Stimulated activated CD4-positive, alpha-beta T cell treated with anti-CD3 and anti-CD28 coated beads, Interleukin-1b, Interleukin-23, amount 100 ng/mL, for 1 hour (primary cell): ENCODE data around the gene FAM114A1.
"Not testable (repeated sequence)": the region's sequence is repeated elsewhere in the genome, so short reads cannot be mapped to it uniquely, and the experiment has no call there.

Experiments
- DNase-seq, 2 donors: peaks; one replicate each; pipeline ENCODE4 v3.0.0-alpha.2; 2020; ENCODE audit warnings: low read depth in 2 of 2

The FAM114A1 gene

DNA sequence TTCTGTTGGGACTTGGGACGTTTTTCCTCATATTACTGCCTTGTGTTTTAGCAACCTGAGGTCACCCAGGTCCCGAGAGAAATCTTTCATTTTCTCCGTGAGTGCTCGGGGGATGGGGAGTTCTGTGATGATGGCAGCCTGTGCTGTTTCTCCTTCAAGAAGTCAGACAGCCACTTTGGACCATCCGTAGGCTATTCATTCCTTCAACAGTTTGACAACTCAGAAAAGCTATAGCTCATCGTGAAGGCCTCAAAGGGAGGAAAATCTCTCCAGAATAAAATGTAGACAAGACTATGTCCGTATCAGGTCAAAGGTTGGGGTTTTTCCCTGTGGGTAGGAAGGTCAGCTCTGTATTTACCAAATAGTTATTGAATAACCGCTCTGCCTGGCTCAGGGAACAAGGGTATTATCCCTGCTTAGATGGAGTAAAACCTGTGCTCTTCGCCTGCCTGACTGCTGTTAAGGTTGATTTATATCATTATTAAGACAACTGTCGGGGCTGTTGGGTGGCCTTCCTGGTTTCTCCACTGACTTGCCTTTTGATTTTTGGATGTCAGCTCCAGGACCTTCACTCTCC lies 36.6 kb downstream of the FAM114A1 start:
- no peak for DNase-seq

DNA sequence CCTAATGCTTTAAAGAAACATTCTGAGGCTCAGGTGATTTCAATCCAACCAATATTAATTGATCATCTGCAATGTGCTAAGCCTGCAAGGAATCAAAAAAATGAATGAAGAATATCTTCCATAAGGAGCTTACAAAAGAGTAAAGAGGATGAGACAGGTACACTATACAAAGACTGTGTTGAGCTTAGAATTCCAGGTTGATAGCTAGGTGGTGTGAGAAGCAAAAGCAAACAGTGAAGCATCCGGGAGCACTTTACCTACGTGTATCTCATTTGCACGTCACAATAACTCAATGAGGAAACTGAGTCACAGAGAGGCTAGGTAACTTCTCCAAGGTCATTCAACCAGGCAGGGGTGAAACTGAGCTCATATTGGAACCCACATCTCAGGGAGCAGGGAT lies 37.1 kb downstream of the FAM114A1 start:
- no peak for DNase-seq

DNA sequence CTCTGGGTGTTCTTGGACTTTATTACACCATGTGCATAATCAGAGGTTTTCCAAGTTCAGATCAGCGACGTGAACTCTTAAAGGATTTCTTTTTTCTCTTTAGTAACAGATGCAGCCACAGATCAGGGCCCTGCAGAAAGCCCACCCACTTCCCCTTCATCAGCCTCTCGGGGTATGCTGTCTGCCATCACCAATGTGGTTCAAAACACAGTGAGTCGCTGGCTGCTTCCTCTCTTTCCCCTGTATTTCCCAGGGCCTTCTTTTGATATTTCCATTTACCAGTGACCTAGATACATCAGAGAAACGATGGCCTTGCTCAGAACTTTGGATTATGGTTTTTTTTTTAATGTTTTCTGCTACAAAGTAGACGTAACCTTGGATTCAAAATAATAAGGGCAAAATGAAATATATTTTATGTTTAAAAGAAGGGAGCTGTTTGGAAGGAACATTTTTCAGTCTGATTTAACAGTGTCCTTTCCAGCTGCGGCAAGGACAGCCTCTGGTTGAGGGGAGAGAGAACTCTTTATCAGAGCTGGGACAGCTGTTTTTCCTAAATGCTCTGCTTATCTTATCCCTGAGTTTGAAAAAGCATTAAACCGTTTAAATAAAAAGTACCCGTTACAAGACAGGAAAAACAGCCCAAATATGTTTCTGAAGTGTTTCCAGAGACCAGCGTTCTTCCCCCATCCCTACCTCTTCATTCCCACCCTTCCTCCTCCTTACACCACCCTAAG lies 38.2 kb downstream of the FAM114A1 start:
- DNase-seq: no peak

DNA sequence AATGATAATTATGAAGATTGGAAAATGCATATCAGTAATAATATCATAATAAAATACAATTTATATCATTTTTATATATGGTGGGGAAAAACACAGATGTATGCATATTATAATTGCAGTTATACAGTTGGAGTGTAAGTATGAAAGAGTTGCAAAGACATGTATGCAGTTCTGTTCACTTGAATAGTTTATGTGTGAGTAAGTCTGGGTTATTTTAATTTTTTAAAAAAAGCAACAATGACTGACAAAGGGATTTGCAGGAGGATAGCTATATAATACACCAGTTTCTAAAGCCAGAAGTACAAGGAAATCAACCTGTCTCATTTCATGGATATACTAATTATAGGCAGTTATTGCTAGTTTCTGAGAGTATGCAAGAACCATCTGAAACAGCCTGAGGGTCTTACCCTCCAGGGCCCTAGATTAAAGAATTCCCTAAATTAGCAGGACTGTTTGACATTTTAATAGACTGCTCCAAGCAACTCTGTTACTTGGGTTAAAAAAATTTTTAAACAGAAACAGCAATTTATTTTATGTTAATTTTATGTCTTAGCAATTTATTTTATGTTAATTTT lies 40.2 kb downstream of the FAM114A1 start:
- DNase-seq: no peak

DNA sequence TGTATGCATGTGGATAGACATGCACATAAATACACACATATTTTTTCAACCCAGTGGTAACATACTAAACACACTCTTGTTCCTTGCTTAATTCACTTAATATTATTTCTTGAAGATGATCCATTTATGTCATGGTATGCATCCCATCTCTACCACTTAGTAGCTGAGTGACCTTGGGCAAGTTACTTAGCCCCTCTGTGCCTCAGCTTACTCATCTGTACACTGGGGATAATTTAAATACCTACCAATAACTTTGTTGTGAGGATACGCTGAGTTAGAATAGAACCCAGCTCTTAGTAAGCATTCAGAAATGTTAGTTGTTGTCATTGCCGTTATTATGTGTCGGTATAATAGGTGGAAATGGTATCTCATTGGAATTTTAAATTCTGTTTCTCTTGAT lies 41.4 kb downstream of the FAM114A1 start:
- no peak for DNase-seq

DNA sequence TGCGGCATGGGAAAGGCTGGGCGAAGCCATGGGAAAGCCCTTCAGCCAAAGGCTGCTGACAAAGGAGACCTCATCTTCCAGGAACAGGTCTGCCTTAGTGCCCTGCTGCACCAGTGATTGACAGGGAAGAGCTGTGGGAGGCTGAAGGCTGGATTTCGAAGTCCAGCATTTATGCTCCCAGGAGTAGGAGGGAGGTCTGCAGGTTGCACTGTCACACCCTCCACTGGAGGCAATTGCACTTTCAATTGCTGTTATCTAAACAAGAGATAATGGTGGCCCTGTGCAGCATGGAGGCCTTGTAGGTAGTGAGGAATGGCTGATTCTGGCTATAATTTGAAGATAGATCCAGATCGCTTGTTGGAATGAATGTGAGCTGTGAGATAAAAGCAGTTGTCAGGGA lies 43.7 kb downstream of the FAM114A1 start:
- no peak for DNase-seq

DNA sequence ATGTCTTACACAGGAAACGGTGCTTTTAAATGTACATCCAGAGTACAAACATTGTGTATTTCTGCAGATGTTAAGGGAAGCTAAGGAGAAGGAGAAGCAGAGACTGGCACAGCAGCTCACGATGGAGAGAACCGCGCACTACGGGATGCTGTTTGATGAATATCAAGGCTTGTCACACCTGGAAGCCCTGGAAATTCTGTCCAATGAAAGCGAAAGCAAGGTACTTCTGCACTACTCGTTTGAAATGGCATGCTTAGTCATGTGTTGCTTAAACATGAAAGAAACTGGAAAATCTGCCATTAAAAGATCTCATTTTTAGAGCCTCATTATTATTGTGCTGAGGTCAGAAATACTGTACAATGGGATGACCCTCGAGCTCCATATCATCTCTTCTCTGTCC lies 47.2 kb downstream of the FAM114A1 start:
- DNase-seq: no peak

DNA sequence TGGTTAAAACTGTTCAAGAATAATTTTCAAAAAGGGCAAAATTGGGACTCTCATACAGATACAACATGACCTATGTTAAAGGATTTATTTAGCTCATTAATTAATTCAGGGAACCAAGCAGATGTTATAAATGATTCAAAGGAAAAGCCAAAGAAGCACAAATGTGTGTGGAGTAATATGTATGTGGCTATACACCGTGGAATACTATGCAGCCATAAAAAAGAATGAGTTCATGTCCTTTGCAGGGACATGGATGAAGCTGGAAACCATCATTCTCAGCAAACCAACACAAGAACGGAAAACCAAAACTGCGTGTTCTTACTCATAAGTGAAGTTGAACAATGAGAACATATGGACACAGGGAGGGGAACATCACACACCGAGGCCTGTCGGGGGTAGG lies 48.7 kb downstream of the FAM114A1 start:
- DNase-seq: not testable (repeated sequence)

DNA sequence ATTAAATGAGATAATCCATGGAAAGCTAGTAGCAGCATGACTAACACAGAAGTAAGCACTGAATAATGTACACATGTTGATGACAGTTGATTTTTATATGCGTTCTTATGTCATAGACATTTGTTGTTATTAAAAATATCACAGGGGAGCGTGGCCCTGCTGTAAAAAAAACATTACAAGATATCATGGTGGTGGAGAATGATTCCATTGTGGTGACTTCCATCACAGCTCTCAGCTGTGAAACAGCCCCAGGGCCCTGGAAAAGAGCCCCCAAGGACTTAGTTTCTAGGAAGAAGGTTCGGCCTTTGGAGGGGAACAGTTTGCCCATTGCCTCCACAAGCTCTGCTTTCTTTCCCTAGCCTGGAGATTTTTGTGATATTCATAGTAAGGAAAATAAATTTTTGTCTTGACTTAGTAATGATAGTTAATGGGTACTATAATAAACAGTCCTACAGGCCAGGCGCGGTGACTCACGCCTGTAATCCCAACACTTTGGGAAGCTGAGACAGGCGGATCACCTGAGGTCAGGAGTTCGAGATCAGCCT lies 49.9 kb downstream of the FAM114A1 start:
- no peak for DNase-seq

DNA sequence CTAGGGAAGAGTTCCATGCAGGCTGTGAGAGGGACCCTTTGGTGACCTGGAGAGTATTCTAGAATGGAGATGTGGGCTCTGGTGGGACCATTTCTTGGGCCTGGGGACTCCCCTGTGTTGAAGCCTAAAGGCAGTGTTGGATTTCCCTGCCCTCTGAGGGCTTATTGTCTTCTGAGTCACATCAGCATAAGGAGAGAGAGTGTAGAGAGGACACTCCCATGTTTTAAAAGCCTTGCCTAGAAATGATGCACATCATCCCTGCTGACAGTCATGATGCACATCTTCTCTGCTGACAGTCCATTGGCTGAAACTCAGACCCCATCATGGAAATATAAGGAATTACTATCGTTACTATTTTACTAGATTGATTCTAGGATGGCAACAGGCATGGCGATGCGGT lies 51.9 kb downstream of the FAM114A1 start:
- DNase-seq: no peak

DNA sequence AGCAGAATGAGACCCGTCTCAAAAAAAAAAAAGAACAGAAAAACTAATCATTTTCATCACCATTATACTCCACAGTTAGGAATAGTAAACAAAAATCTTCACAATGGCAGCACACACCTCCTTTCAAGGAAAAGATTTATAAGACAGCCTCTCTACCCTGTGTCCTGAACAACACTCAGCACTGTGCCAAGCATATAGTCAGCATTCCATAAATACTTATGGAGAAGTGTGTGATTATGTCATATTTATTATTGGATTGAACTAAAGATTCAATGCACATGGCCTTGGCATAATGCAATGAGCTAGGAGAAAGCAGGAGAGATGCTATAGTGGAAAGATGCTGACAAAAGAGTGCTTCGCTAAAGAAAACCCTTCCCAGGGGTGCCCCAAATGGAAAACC lies 52.6 kb downstream of the FAM114A1 start:
- no peak for DNase-seq

DNA sequence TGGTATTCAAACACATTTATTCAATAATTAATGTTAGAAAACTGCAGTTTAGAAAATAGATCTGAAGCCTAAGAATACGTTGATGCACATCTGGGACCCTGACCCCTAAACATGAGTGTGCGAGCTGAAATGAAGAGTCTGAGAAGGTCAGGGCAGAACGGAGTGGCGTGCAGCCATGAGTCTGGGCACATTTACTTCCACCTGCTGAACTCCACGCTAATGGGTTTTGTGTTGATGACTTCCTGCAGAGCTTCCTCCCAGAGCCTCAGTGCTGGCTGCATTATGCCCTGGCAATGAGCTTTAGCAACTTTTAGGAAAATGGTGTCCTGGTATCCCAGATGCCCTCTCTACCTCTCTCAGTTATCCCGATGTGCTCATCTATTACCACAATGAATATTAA lies 53.1 kb downstream of the FAM114A1 start:
- no peak for DNase-seq

DNA sequence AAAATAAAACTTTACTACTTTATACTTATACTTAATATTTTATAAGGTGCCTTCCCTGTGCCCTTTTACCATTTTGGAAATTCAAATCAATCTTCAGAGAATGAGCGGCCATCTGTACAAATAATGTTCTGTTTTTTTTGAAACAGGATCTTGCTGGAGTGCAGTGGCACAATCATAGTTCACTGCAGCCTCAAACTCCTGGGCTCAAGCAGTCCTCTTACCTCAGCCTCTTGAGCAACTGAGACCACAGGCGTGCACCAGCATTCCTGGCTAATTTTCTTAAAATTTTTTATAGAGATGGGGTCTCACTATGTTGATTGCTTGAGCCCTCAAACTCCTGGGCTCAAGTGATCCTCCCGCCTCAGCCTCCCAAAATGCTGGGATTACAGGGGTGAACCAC lies 53.5 kb downstream of the FAM114A1 start:
- DNase-seq: no peak

DNA sequence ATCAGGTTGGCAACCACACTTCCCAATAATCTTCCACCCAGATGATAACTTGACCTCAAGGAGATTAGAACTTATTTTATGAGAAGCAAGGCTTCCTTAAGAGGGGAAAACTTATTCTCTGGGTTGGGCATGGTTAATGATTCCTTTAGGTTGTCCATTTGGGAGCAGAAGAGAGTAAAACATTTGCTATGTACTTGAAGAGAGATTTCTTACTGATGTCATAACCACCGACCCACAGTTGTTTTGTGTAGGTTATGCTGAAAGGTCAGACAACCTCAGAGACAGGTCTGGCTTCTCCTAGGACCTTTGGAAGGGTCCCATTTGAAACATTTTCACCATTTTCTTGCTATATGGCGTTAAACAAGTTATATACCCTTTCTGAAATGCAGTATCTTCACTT lies 56.1 kb downstream of the FAM114A1 start:
- DNase-seq: no peak

DNA sequence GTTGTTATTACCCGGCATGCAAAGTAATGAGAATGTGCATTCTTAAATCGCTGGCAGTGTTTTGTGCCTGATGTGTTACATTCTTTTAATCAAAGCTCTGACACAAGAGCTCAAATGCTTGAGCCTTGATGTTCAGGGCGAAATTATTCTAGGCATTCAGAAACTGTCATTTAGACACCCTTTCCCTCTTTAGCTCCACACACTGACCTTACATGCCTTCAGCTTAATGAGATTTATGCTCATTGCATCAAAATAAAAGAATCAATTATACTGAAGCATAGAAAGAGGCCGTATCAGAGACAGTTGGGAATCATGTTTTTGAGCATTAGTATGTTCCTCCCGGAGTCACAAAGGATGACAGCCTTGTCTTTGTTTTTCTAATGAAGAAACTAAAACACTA lies 56.7 kb downstream of the FAM114A1 start:
- DNase-seq: no peak

DNA sequence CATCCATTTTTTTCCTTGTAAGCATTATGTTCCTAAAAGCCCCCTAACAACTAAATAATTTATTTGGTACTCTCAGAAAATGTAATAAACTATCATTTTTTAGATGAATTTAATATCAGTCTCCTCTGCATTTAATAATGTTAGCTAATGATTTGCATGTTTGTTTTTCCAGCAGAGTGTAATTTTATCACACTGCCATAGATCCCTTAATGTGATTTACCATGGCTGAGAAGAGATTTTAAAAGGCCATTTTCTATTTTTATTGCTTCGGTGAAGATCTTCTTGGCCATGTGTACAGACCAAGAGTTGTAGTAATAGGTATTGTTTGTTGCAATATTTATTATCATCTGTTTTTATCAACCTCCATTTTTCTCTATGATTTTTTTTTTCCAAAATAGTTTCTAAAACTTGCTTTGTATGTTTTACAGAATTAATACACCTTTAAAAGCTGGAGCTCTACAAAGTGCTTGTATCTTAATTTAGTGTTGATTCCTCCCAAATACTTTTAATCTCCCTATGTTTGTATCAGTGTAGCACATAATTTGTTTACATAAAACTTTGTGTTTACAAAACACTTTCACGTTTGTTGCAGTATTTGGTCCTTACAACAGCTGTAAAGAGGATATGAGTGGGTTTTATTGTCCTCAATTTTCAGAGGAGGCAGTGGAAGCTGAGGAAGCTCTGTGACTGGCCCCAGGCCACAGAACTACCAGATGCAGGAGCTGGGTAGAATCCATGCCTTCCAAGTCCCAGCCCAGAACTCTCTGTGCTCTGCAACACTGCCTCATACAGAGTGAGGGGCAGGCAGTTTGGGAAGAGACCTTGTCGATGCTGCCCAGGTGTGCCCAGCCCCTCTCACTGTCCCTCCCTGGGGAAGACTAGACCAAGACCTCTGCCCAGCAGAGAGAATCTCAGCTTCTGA lies 58.1 kb downstream of the FAM114A1 start:
- no peak for DNase-seq

DNA sequence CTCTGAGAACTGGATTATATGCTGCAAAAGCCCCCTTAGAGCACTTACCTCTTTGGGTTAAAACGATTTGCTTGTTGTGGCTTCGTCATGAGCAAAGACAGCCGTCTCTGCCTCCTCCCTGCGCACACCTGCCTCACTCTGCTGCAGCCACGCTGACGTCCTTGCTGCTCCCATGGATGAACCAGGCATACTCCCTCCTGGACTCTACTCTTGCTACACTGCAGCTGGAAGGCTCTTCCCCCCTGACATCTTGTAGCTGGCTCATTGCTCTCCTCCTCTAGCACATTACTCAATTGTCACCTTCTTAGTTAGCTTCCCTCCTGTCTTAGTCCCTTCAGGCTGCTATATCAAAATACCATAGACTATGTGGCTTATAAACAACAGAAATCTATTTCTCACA lies 59.3 kb downstream of the FAM114A1 start:
- DNase-seq: no peak

DNA sequence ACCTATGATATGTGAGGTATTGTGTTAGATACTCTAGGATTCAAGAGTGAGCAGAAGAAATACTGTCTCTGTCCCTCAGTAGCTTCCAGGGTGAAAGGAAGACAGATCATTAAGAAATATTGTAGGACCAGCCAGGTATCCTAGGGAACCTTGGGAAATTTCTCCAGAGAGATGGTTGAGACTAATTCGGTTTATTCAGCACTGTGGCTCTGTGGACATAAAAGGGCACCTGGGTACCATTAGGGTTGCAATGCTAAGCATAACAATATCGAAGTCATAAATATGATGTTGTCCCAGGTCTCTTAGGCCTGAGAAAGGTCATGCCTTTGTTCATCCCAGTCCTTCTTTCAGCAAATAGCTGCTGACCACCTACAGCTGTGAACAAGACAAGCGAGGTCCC lies 61.0 kb downstream of the FAM114A1 start:
- DNase-seq: no peak

DNA sequence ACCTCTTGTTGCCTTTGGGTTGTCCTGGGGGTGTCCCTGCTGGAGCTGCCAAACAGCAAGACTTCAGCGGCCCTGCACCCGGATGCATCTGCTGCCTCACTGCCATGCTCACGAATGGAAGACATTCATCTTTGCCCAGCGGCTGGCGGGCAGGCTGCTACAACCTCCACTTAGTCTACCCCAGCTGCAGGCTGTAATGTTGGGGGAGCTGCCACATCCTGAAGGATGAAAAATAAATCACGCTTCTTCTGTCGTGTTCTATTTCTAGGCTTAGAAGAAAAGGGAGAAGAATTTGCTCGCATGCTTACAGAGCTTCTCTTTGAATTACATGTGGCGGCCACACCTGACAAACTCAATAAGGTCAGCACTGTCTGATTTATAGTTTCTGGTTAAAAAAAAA lies 61.4 kb downstream of the FAM114A1 start:
- no peak for DNase-seq

DNA sequence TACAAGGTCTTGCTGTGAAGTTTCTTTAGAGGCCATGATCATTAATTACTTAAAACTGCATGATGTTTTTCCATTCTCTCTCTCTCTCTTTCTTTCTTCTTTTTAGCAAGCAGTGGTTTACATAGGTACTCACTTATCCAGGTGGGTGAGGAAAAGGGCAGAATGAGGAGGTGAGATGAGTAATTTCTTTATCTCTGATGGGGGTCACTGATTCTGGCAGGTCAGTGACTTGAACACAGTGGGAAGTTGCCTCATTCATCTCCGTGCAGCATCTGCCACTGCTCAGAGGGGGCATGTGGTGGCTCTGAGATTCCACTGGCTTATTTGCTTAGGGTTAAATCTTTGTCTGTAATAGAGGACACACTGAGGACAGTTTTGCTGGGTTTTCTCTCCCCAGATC lies 62.6 kb downstream of the FAM114A1 start:
- no peak for DNase-seq

DNA sequence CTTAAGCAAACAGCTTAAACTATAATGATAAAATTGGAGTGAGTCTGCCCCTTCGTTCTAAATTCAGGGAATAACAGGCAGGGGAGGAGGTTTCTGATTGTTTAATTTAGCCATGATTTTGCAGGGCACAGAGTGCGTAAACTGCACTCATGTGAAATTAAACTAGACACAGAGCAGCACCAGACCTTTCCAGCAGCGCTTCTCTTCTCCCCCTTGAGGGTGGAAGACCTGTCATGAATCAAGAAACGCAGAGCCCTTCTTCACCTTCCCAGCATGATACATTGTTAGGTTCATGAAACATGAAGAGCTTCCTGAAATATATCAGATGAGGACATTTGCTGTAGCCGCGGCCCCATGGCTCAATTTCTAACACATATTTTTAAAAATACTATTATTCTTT lies 63.1 kb downstream of the FAM114A1 start:
- no peak for DNase-seq

DNA sequence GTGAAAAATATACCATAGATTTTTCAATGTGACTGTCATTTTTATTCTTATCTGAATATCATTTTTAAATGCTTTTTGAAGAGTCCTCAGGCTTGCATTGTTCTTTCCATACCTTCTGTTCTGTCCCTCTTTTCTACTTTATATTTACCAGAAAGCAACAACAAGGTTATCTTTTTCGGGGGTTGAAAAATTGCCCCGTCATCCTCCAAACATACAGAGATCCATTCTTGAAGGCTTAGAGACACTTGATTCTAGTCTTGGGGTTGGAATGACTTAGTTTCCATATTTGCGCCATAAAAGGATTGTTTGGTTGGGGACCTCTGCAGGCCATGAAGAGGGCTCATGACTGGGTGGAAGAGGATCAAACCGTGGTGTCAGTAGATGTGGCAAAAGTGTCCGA lies 63.5 kb downstream of the FAM114A1 start:
- DNase-seq: no peak
